ENCODE measurements around the gene NOSIP.

- no peak for TF ChIP-seq POLR2A (IDR thresholded peaks at IDR 0.05)
- no peak for TF ChIP-seq CTCF (IDR thresholded peaks at IDR 0.05)
These were observed 41.7 kb downstream of the NOSIP start for GRCh38 chr19:49538643-49539042.

All from right lobe of liver (tissue), 4 donors.